Measurements from ENCODE around the gene CFP.
A peak's percentile ranks its signal among the peaks of the same experiment; 100 is the strongest.

The CFP gene

DNA sequence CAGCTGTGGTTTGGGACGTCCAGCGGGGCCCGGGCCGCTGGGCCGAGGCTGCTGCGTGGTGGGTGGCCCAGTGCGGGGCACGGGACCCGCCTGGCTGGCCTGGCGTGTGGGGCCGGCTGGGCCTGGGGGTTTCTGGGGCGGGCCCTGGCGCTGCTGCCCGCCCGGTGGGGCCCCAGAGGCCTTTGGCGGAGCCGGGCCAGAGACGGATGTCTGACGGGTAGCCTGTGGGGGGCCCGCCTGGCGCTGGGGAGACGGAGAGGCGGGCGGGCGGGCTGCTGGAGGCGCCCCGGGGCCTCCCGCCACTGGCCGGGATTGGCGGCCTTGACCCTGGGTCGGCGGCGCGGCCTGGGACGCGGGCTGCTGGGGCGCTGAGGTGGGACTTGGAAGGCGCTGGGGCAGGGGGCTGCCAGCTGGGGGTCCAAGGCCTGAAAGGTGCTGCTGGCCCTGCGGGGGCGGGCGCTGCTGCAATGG lies 55.6 kb downstream of the CFP start:
- DNase-seq (ENCODE audit: low spot score), result no peak

- DNase-seq (ENCODE audit: low spot score), result peak; percentile 69
Measured at GRCh38 chrX:47573341-47574075, 56.2 kb downstream of the CFP start.

Measured in hepatic stellate cell (primary cell).